Activated CD8-positive, alpha-beta memory T cell treated with anti-CD3 and anti-CD28 coated beads for 48 hours (primary cell): ENCODE data around the gene CDH23.

Experiments used
- DNase-seq, 3 experiments: peaks; one replicate each; pipeline ENCODE4 v3.0.0-alpha.2; 2020; ENCODE audit warnings: low read depth in 2 of 3, low spot score in 2 of 3

The CDH23 gene

GRCh38 chr10:71482620-71483019 is 85.9 kb downstream of the CDH23 start:
- no peak for DNase-seq

- no peak for DNase-seq
These were observed 86.4 kb downstream of the CDH23 start for GRCh38 chr10:71483135-71483534.

- no peak for DNase-seq
These were observed 87.4 kb downstream of the CDH23 start for GRCh38 chr10:71483885-71484751.

- DNase-seq: peak; percentile 4 to 38 (median 23)
These were observed 89.9 kb downstream of the CDH23 start for GRCh38 chr10:71486484-71487114.

GRCh38 chr10:71487726-71488125 is 91.0 kb downstream of the CDH23 start:
- no peak for DNase-seq

GRCh38 chr10:71489077-71489476 is 92.4 kb downstream of the CDH23 start:
- no peak for DNase-seq

GRCh38 chr10:71492872-71493271 is 96.2 kb downstream of the CDH23 start:
- no peak for DNase-seq

GRCh38 chr10:71493741-71494140 is 97.0 kb downstream of the CDH23 start:
- no peak for DNase-seq

GRCh38 chr10:71494476-71494875 is 97.8 kb downstream of the CDH23 start:
- DNase-seq: no peak

GRCh38 chr10:71494980-71495381 is 98.3 kb downstream of the CDH23 start:
- no peak for DNase-seq

GRCh38 chr10:71496927-71497762 is 100.4 kb downstream of the CDH23 start:
- no peak for DNase-seq

GRCh38 chr10:71497763-71498326 is 101.1 kb downstream of the CDH23 start:
- DNase-seq: no peak

- no peak for DNase-seq
These were observed 104.7 kb downstream of the CDH23 start for GRCh38 chr10:71501402-71501801.

GRCh38 chr10:71502190-71502589 is 105.5 kb downstream of the CDH23 start:
- no peak for DNase-seq

GRCh38 chr10:71502851-71503250 is 106.1 kb downstream of the CDH23 start:
- DNase-seq: no peak

GRCh38 chr10:71504168-71504567 is 107.4 kb downstream of the CDH23 start:
- DNase-seq: no peak

- DNase-seq: no peak
These were observed 107.8 kb downstream of the CDH23 start for GRCh38 chr10:71504570-71504969.

- no peak for DNase-seq
These were observed 109.1 kb downstream of the CDH23 start for GRCh38 chr10:71505862-71506261.

- DNase-seq: no peak
These were observed 112.7 kb downstream of the CDH23 start for GRCh38 chr10:71509444-71509843.

GRCh38 chr10:71511206-71511605 is 114.5 kb downstream of the CDH23 start:
- DNase-seq: no peak

- DNase-seq: no peak
These were observed 115.6 kb downstream of the CDH23 start for GRCh38 chr10:71512312-71512711.
